ENCODE data around the gene RNF225. TPM values are rescaled to one million over a fixed set of nuclear protein-coding genes. Genes with fewer than 3 reads are reported as not detected.

Gene RNF225
- total and polyA plus RNA-seq, 9 of the 15 experiments (the other 6 are each of a cell fraction or from before 2014, with no cell fraction given): 0.33 TPM; not detected in 8

DNA sequence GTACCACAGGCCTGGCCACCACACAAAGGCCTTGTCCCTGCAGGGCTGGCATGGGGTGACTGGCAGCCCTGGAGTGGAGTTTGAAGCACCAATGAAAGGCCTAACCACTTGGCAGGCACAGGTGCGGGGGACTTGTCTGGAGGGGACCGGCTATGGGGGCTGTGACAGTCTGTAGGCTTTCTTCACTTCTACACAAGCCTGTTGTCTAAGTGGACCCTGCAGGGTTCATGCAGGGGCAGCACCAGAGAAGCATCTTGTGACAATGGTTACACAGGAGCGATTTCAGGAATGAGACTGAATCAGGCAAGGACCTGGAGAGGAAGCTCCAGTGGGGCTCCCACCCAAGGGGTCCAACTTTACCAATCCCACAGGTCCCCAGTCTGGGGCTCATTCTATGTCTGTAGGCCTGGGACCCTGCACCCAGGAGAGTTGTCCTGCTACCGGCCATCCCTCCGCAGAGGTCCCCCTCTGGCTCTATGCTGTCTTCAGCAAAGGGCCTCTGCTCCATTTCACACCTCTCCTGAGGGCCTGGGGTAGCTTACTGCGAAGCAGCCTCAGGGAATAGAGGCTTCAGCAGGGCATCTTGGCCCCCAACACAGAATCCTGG lies 12.4 kb upstream of the RNF225 start:
- no peak overlapping the region for H3K4me3 ChIP-seq
- H3K9me3 ChIP-seq (replicated peaks; ENCODE audit: control insufficient read depth, insufficient read depth, low read depth, low read length): no peaks in the 10 kb centered on the region
- peaks cover 8% of the 10 kb centered on the region; the same call in 2 of the 3 replicates for H3K36me3 ChIP-seq (ENCODE audit: control insufficient read depth, insufficient read depth, low read length)
- ChIA-PET POLR2A (interaction anchor here (0.9 kb wide), 2 partner anchors 11 to 19 kb away, joined by 3 to 5 read pairs; no protein-coding TSS in a partner anchor), CTCF (ENCODE audit: low intra/inter-chr PET ratio) (no interaction called here)
- FAIRE-seq (no peak), ATAC-seq (no peak), DNase-seq (ENCODE audit: extremely low read depth in 1 of 4, low spot score in 3 of 4) (no peak)
- no TSS peak for BruUV-seq (replicated peaks)
- no peak overlapping the region for H2AFZ ChIP-seq (ENCODE audit: low read depth, low read length)
- H3K4me2 ChIP-seq (ENCODE audit: insufficient read depth, low read length): no peak overlapping the region
- peak overlapping the region in 1 of 2 experiments; percentile 77; a peak in 2 of 4 replicates for H3K9ac ChIP-seq (ENCODE audit: insufficient read depth in 1 of 2, low read depth in 2 of 2, low read length in 2 of 2)
- WGBS (ENCODE audit: insufficient coverage, low coverage, missing lambda C conversion rate): 85% methylated on average over 6 of the region's 6 CpGs
- H3K4me1 ChIP-seq (replicated peaks in 1 of 2; ENCODE audit: control insufficient read depth in 2 of 2, insufficient read depth in 2 of 2, low read length in 2 of 2): peaks cover 22 to 51% of the 10 kb centered on the region in 2 experiments
- H3K27me3 ChIP-seq (ENCODE audit: control insufficient read depth in 2 of 2, insufficient read depth in 2 of 2, low read length in 2 of 2): no peaks in the 10 kb centered on the region
- H3K79me2 ChIP-seq (ENCODE audit: control insufficient read depth, insufficient read depth, low read length): peaks cover 44% of the 10 kb centered on the region
- intact Hi-C loops (cut with micrococcal nuclease): no loop called here
- in situ Hi-C loops (cut with MboI): no loop called here
- no peak overlapping the region for H3K27ac ChIP-seq (ENCODE audit: extremely low read depth, low read depth, low read length)
- H4K20me1 ChIP-seq (replicated peaks; ENCODE audit: control insufficient read depth, insufficient read depth, low read length): peaks cover 7% of the 10 kb centered on the region
- TF ChIP-seq ZNF134 (CRISPR knock-in tag; conservative IDR thresholded peaks at IDR 0.05) (no peak), TCF7 (IDR thresholded peaks at IDR 0.05; ENCODE audit: borderline replicate concordance) (no peak), CHD2 (IDR thresholded peaks at IDR 0.05; ENCODE audit: low read depth, low read length) (no peak), GABPA (tag; conservative IDR thresholded peaks at IDR 0.05; ENCODE audit: low read depth) (no peak)
- TF ChIP-seq, protein P1, sequence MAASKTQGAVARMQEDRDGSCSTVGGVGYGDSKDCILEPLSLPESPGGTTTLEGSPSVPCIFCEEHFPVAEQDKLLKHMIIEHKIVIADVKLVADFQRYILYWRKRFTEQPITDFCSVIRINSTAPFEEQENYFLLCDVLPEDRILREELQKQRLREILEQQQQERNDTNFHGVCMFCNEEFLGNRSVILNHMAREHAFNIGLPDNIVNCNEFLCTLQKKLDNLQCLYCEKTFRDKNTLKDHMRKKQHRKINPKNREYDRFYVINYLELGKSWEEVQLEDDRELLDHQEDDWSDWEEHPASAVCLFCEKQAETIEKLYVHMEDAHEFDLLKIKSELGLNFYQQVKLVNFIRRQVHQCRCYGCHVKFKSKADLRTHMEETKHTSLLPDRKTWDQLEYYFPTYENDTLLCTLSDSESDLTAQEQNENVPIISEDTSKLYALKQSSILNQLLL (CRISPR knock-in tag; IDR thresholded peaks at IDR 0.05; ENCODE audit: borderline replicate concordance): no peak
- TF ChIP-seq, protein P2, sequence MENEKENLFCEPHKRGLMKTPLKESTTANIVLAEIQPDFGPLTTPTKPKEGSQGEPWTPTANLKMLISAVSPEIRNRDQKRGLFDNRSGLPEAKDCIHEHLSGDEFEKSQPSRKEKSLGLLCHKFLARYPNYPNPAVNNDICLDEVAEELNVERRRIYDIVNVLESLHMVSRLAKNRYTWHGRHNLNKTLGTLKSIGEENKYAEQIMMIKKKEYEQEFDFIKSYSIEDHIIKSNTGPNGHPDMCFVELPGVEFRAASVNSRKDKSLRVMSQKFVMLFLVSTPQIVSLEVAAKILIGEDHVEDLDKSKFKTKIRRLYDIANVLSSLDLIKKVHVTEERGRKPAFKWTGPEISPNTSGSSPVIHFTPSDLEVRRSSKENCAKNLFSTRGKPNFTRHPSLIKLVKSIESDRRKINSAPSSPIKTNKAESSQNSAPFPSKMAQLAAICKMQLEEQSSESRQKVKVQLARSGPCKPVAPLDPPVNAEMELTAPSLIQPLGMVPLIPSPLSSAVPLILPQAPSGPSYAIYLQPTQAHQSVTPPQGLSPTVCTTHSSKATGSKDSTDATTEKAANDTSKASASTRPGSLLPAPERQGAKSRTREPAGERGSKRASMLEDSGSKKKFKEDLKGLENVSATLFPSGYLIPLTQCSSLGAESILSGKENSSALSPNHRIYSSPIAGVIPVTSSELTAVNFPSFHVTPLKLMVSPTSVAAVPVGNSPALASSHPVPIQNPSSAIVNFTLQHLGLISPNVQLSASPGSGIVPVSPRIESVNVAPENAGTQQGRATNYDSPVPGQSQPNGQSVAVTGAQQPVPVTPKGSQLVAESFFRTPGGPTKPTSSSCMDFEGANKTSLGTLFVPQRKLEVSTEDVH (IDR thresholded peaks at IDR 0.05; ENCODE audit: low read depth, partially characterized antibody): no peak
- no peaks in the 10 kb centered on the region for H3K9me1 ChIP-seq (ENCODE audit: control insufficient read depth, insufficient read depth, low read length)
